DOHH2 (cell line): ENCODE measurements around the gene PARM1.

Source experiments
- H3F3A ChIP-seq: fragments of 200-600 bp; sonication (generic), shearing (Covaris generic); 2 replicates; pipeline ENCODE4 v1.6.0; 2016; ENCODE audit warnings: antibody characterized with exemption, mild to moderate bottlenecking; ENCODE audit not compliant: control insufficient read depth, insufficient read depth
- H3K27ac ChIP-seq: fragments of 200-600 bp; sonication (generic); 2 replicates; pipeline ENCODE4 v1.5.1; 2014; ENCODE audit warnings: low read depth, mild to moderate bottlenecking, low read length, moderate library complexity
- H3K27me3 ChIP-seq: fragments of 200-600 bp; sonication (generic); 2 replicates; pipeline ENCODE4 v1.6.1; 2014; ENCODE audit warnings: mild to moderate bottlenecking, low read length, mixed read lengths; ENCODE audit not compliant: control insufficient read depth
- H3K36me3 ChIP-seq: fragments of 200-600 bp; sonication (generic); 2 replicates; pipeline ENCODE4 v1.6.1; 2014; ENCODE audit warnings: mild to moderate bottlenecking, low read length, moderate library complexity, mixed read lengths; ENCODE audit not compliant: control insufficient read depth
- H3K4me1 ChIP-seq: fragments of 200-600 bp; sonication (generic); 2 replicates; pipeline ENCODE4 v1.6.1; 2014; ENCODE audit warnings: mild to moderate bottlenecking, low read length, mixed read lengths; ENCODE audit not compliant: control insufficient read depth
- H3K4me2 ChIP-seq: fragments of 200-600 bp; sonication (generic); 2 replicates; pipeline ENCODE4 v1.6.0; 2014; ENCODE audit warnings: mild to moderate bottlenecking, low read length, moderate library complexity
- H3K4me3 ChIP-seq: fragments of 200-600 bp; sonication (generic); 2 replicates; pipeline ENCODE4 v1.5.1; 2014; ENCODE audit warnings: mild to moderate bottlenecking, low read length, mixed read lengths
- H3K79me2 ChIP-seq: fragments of 200-600 bp; sonication (generic); 2 replicates; pipeline ENCODE4 v1.6.1; 2014; ENCODE audit warnings: mild to moderate bottlenecking, low read length, mixed read lengths; ENCODE audit not compliant: control insufficient read depth
- H3K9me2 ChIP-seq: fragments of 200-600 bp; sonication (generic); replicated peaks from 2 replicates; pipeline ENCODE4 v1.6.1; 2014; ENCODE audit warnings: mild to moderate bottlenecking, low read length, mixed read lengths; ENCODE audit not compliant: control insufficient read depth
- H3K9me3 ChIP-seq: fragments of 200-600 bp; sonication (generic); 2 replicates; pipeline ENCODE4 v1.6.1; 2014; ENCODE audit warnings: antibody characterized with exemption, low read length, mixed read lengths; ENCODE audit not compliant: control insufficient read depth, insufficient read depth
- H4K20me1 ChIP-seq: fragments of 200-600 bp; sonication (generic); 2 replicates; pipeline ENCODE4 v1.6.0; 2014; ENCODE audit warnings: low read depth, mild to moderate bottlenecking, antibody characterized with exemption, low read length, moderate library complexity; ENCODE audit not compliant: control insufficient read depth, insufficient read depth
- CTCF ChIP-seq: fragments of 200-600 bp; sonication (generic); IDR thresholded peaks from one replicate; pipeline ENCODE4 v1.5.1; 2014; ENCODE audit warnings: antibody characterized with exemption, mild to moderate bottlenecking, low read depth, low read length; ENCODE audit not compliant: poor library complexity, severe bottlenecking
- EZH2phosphoT487 ChIP-seq: fragments of 200-600 bp; sonication (generic); IDR thresholded peaks from 2 replicates; pipeline ENCODE4 v1.6.1; 2017; ENCODE audit warnings: borderline replicate concordance, mild to moderate bottlenecking, antibody characterized with exemption, low read length, moderate library complexity, mixed read lengths

The PARM1 gene

DNA sequence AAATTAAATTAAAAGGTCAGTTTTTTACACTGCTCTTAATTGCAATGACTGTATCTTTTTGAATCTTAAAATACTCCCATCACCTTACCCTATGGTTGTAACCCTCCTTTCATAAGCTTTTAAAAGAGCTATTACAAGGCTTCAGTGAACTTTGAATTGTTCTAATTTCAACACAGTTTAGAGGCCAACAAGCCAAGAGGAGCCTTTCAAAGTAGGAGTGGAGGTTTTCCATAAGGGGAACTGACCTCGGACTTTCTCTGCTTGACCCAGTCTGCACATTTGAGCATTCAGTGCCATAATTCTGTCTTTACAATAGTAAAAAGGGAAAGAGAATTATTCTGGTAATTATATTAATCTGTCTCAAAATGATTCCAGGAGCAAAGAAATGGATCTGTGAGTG, 98.9 kb downstream of the PARM1 start:
- Histone ChIP-seq H4K20me1 (no peaks in the 10 kb centered on the region), H3K4me3 (no peak overlapping the region), H3K9me3 (no peaks in the 10 kb centered on the region), H3K4me2 (no peak overlapping the region), H3K79me2 (no peaks in the 10 kb centered on the region), H3K9me2 (no peaks in the 10 kb centered on the region), H3K27me3 (no peaks in the 10 kb centered on the region), H3K27ac (no peak overlapping the region), H3K36me3 (no peaks in the 10 kb centered on the region), H3K4me1 (peaks cover 5% of the 10 kb centered on the region), H3F3A (no peaks in the 10 kb centered on the region)
- TF ChIP-seq EZH2phosphoT487 (no peak), CTCF (no peak)

GRCh38 chr4:75034523-75034922, 101.6 kb downstream of the PARM1 start:
- H3F3A ChIP-seq, result no peaks in the 10 kb centered on the region
- H3K4me1 ChIP-seq, result peaks cover 5% of the 10 kb centered on the region
- no peaks in the 10 kb centered on the region for H3K27me3 ChIP-seq
- H3K9me2 ChIP-seq, result no peaks in the 10 kb centered on the region
- no peak overlapping the region for H3K4me3 ChIP-seq
- no peaks in the 10 kb centered on the region for H3K9me3 ChIP-seq
- no peaks in the 10 kb centered on the region for H4K20me1 ChIP-seq
- H3K4me2 ChIP-seq, result no peak overlapping the region
- TF ChIP-seq CTCF (no peak), EZH2phosphoT487 (no peak)
- no peak overlapping the region for H3K27ac ChIP-seq
- H3K79me2 ChIP-seq, result no peaks in the 10 kb centered on the region
- no peaks in the 10 kb centered on the region for H3K36me3 ChIP-seq

DNA sequence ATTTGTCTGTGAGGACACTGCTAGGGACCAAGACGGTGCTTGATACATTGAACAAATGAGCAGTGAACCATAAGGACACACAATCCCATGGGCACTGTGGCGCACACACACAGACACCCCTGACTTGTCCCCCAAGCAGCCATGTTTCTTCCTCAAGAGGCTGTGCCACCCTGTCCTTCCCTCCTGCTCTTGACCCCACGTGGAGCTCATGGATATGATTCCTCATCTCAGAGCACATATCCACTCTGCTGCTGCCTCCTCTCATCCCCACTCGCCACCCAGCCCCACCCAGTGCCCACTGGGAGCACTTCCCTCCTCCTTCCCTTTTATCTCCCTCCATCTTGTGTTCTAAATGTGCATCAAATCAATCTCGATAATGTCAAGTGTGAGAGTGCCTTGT, 102.4 kb downstream of the PARM1 start:
- H3K79me2 ChIP-seq, result no peaks in the 10 kb centered on the region
- no peaks in the 10 kb centered on the region for H3K9me3 ChIP-seq
- H3K4me1 ChIP-seq, result peaks cover 5% of the 10 kb centered on the region
- no peak overlapping the region for H3K27ac ChIP-seq
- no peaks in the 10 kb centered on the region for H3K36me3 ChIP-seq
- H3K4me3 ChIP-seq, result no peak overlapping the region
- no peaks in the 10 kb centered on the region for H3F3A ChIP-seq
- no peaks in the 10 kb centered on the region for H3K9me2 ChIP-seq
- no peak overlapping the region for H3K4me2 ChIP-seq
- H3K27me3 ChIP-seq, result no peaks in the 10 kb centered on the region
- no peaks in the 10 kb centered on the region for H4K20me1 ChIP-seq
- TF ChIP-seq CTCF (no peak), EZH2phosphoT487 (no peak)
